ENCODE measurements around the gene TNFAIP1. TPM values are rescaled to one million over a fixed set of nuclear protein-coding genes. Genes with fewer than 3 reads are reported as not detected.

Gene TNFAIP1
- total RNA-seq, 4 donors from 2014 or later, result 19.1 to 53.2 (median 30.4) TPM

GRCh38 chr17:28315846-28316705 is 19.5 kb upstream of the TNFAIP1 start:
- H3K27me3 ChIP-seq, result no peaks in the 10 kb centered on the region
- no peaks in the 10 kb centered on the region for H3K36me3 ChIP-seq
- no peak for ATAC-seq
- no peaks in the 10 kb centered on the region for H3K9me3 ChIP-seq
- H3K27ac ChIP-seq, result no peak overlapping the region
- TF ChIP-seq, protein P1, sequence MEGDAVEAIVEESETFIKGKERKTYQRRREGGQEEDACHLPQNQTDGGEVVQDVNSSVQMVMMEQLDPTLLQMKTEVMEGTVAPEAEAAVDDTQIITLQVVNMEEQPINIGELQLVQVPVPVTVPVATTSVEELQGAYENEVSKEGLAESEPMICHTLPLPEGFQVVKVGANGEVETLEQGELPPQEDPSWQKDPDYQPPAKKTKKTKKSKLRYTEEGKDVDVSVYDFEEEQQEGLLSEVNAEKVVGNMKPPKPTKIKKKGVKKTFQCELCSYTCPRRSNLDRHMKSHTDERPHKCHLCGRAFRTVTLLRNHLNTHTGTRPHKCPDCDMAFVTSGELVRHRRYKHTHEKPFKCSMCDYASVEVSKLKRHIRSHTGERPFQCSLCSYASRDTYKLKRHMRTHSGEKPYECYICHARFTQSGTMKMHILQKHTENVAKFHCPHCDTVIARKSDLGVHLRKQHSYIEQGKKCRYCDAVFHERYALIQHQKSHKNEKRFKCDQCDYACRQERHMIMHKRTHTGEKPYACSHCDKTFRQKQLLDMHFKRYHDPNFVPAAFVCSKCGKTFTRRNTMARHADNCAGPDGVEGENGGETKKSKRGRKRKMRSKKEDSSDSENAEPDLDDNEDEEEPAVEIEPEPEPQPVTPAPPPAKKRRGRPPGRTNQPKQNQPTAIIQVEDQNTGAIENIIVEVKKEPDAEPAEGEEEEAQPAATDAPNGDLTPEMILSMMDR (IDR thresholded peaks at IDR 0.05), result no peak
- no peak for TF ChIP-seq EP300 (IDR thresholded peaks at IDR 0.05)
- no peak for TF ChIP-seq POLR2A (IDR thresholded peaks at IDR 0.05)
- TF ChIP-seq POLR2AphosphoS5 (IDR thresholded peaks at IDR 0.05), result no peak
- no peak overlapping the region for H3K4me3 ChIP-seq
- WGBS, 2 donors (ENCODE audit: low coverage in 1 of 2), result 73 to 100% methylated on average over 3 of the region's 4 CpGs
- H3K4me1 ChIP-seq, result peaks cover 0 to 24% (median 8%) of the 10 kb centered on the region in 3 donors

DNA sequence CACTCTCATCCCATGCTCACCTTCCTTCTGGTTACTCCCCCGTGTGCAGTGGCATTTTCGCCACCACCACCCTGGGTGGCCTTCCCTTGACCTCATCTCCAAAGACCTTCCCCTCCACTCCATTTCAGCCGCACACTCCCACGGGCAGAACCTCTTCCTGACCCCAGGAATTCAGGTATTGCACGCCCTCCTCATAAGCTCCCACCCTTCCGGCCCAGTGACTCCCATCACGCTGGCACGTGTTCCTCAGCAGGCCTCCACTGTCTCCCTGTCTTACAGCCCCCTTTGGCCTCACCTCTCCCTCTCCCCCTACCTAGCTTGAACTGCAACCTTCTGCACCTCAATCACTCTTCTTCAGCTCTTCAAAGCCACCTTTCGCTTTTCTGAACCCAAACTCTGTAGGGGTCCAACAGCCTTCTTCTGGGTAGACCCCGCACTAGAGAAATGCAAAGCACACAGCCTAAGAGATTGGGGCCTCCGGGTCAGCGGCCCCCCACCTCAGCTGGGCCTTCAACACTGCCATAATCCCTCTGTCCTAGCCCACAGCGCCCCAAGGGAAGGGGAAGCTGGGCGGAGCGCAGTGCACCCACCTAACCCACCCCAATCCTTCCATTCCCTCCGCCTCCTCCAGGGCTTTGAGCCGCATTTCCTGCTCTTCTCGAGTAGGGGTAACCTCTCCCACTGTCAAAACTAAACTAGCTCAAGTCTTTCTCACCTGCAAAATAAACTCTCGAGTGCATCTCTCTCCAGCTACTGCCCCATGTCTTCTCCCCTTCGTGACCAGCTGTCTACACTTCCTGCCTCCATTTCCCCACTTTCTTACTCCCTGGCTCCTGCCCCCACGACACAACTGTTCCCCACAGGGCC is 18.2 kb upstream of the TNFAIP1 start:
- H3K27me3 ChIP-seq, result no peaks in the 10 kb centered on the region
- H3K36me3 ChIP-seq, result no peaks in the 10 kb centered on the region
- H3K4me3 ChIP-seq, result no peak overlapping the region
- no peaks in the 10 kb centered on the region for H3K9me3 ChIP-seq
- no peak overlapping the region for H3K27ac ChIP-seq
- WGBS, 2 donors (ENCODE audit: low coverage in 1 of 2), result 80 to 82% methylated on average over 5 to 16 of the region's 21 CpGs
- peaks cover 0 to 24% (median 8%) of the 10 kb centered on the region in 3 donors for H3K4me1 ChIP-seq
- no peak for ATAC-seq
- TF ChIP-seq POLR2A (IDR thresholded peaks at IDR 0.05), result no peak
- TF ChIP-seq EP300 (IDR thresholded peaks at IDR 0.05), result no peak
- no peak for TF ChIP-seq POLR2AphosphoS5 (IDR thresholded peaks at IDR 0.05)
- TF ChIP-seq, protein P1 (IDR thresholded peaks at IDR 0.05), result no peak

GRCh38 chr17:28317966-28318758 is 17.4 kb upstream of the TNFAIP1 start:
- TF ChIP-seq POLR2AphosphoS5 (IDR thresholded peaks at IDR 0.05) (no peak), EP300 (IDR thresholded peaks at IDR 0.05) (no peak)
- H3K9me3 ChIP-seq, result no peaks in the 10 kb centered on the region
- no peak for ATAC-seq
- peak overlapping the region in 3 of 4 donors; percentile 55 to 83 (median 76) for H3K27ac ChIP-seq
- no peaks in the 10 kb centered on the region for H3K27me3 ChIP-seq
- peak overlapping the region; percentile 36 to 64 for H3K4me3 ChIP-seq
- WGBS, 2 donors (ENCODE audit: low coverage in 1 of 2), result 7 to 32% methylated on average over 11 to 14 of the region's 40 CpGs
- no peaks in the 10 kb centered on the region for H3K36me3 ChIP-seq
- H3K4me1 ChIP-seq, result peaks cover 0 to 24% (median 8%) of the 10 kb centered on the region in 3 donors

DNA sequence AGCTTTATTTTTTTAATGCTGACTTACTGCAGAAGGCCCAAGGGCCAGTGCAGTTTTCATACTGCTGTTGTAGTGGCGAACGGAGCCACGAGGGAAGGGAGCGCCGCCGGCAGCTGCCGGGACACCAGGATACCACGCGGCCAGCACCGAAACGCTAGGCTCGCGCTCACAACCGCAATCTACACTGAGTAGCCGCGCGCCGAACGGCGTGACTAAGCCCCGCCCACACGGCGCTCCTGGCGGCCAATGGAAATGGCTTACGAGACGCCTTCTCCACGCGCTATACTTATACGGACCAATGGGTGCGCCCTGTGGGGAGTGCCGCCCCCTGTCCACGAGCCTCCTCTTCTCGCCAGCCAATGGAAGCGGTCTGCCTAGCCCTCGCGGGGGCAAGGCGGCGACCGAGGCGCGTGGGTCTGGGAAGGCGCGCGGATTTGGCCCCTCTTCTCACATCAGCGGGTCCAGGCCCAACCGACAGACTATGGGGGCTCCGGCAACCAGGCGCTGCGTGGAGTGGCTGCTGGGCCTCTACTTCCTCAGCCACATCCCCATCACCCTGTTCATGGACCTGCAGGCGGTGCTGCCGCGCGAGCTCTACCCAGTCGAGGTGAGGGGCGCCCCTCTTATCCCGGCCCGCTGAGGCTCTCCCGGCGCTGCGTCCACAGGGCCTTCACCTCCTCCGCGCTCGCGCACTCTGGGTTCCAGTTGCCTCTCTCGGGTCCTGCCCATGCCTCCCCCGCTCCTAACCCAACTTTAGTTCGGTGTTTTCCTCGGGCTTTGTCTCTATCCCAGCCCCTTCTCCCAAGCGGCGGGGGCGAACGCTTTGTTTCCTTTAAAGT is 16.6 kb upstream of the TNFAIP1 start, which contains the start of gene TMEM97:
Gene TMEM97, plus strand, starts transcription at position 442 of the 839 bp plus-strand sequence. Its CDS starts 40 bp downstream, at position 482.
- Histone ChIP-seq H3K4me3 (peak within 1 kb of the TSS; percentile 36 to 64), H3K27ac (peak within 1 kb of the TSS; percentile 11 to 83 (median 74)), H3K36me3 (no peaks in the 10 kb centered on the region), H3K9me3 (no peaks in the 10 kb centered on the region), H3K4me1 (peaks cover 0 to 24% (median 8%) of the 10 kb centered on the region in 3 donors), H3K27me3 (no peaks in the 10 kb centered on the region)
- peak; percentile 99 for ATAC-seq
- TF ChIP-seq, protein P1 (IDR thresholded peaks at IDR 0.05), result peak in 1 of 4 experiments; percentile 32
- TF ChIP-seq POLR2A (IDR thresholded peaks at IDR 0.05), result no peak
- TF ChIP-seq EP300 (IDR thresholded peaks at IDR 0.05), result no peak
- TF ChIP-seq POLR2AphosphoS5 (IDR thresholded peaks at IDR 0.05), result peak; percentile 35
- 0% methylated on average over 7 to 18 of the region's 72 CpGs for WGBS, 2 donors (ENCODE audit: low coverage in 1 of 2)

Measured in gastroesophageal sphincter (tissue), 4 donors.